ENCODE data around the gene TVP23C.
"Not testable (repeated sequence)": the region's sequence is repeated elsewhere in the genome, so short reads cannot be mapped to it uniquely, and the experiment has no call there.

The TVP23C gene

GRCh38 chr17:15526292-15527218, 36.7 kb downstream of the TVP23C start:
- peak in 1 of 5 donors; percentile 35 for DNase-seq

GRCh38 chr17:15524990-15525985, 38.0 kb downstream of the TVP23C start:
- not testable (repeated sequence) for DNase-seq

GRCh38 chr17:15516150-15516549, 47.1 kb downstream of the TVP23C start:
- DNase-seq: no peak

- no peak for DNase-seq
Observed at GRCh38 chr17:15514469-15514868, 48.8 kb downstream of the TVP23C start.

- DNase-seq: no peak
Observed at GRCh38 chr17:15513856-15514459, 49.3 kb downstream of the TVP23C start.

GRCh38 chr17:15513058-15513791, 50.1 kb downstream of the TVP23C start:
- DNase-seq: no peak

GRCh38 chr17:15512071-15512709, 51.1 kb downstream of the TVP23C start:
- DNase-seq: no peak

- no peak for DNase-seq
Observed at GRCh38 chr17:15511142-15511541, 52.1 kb downstream of the TVP23C start.

GRCh38 chr17:15510361-15510760, 52.9 kb downstream of the TVP23C start:
- no peak for DNase-seq

GRCh38 chr17:15509095-15509494, 54.2 kb downstream of the TVP23C start:
- no peak for DNase-seq

GRCh38 chr17:15508466-15508865, 54.8 kb downstream of the TVP23C start:
- DNase-seq: no peak

GRCh38 chr17:15507896-15508295, 55.4 kb downstream of the TVP23C start:
- no peak for DNase-seq

- no peak for DNase-seq
Observed at GRCh38 chr17:15507001-15507400, 56.3 kb downstream of the TVP23C start.

GRCh38 chr17:15505708-15506107, 57.6 kb downstream of the TVP23C start:
- not testable (repeated sequence) for DNase-seq

- DNase-seq: no peak
Observed at GRCh38 chr17:15503731-15504130, 59.6 kb downstream of the TVP23C start.

- DNase-seq: peak in 4 of 5 donors; percentile 24 to 50 (median 38)
Observed at GRCh38 chr17:15502369-15503112, 60.7 kb downstream of the TVP23C start.

GRCh38 chr17:15501793-15502192, 61.5 kb downstream of the TVP23C start:
- no peak for DNase-seq

GRCh38 chr17:15501282-15501681, 62.0 kb downstream of the TVP23C start:
- no peak for DNase-seq

GRCh38 chr17:15498107-15498506, 65.2 kb downstream of the TVP23C start:
- no peak for DNase-seq

- no peak for DNase-seq
Observed at GRCh38 chr17:15496735-15497670, 66.3 kb downstream of the TVP23C start.

Measured in T-helper 1 cell (primary cell).